ENCODE data around the gene GPR146. TPM values are rescaled to one million over a fixed set of nuclear protein-coding genes. Genes with fewer than 3 reads are reported as not detected.
A peak's percentile ranks its signal among the peaks of the same experiment; 100 is the strongest.

GPR146 gene
- polyA plus RNA-seq, 3 donors: 0.48 to 0.92 (median 0.48) TPM

GRCh38 chr7:1012004-1012715 is 32.2 kb upstream of the GPR146 start:
- peaks cover 51% of the 10 kb centered on the region for H4K20me1 ChIP-seq (ENCODE audit: insufficient read depth, low read length)
- WGBS (ENCODE audit: insufficient coverage): 27% methylated on average over 31 of the region's 32 CpGs

GRCh38 chr7:1012716-1013095 is 31.6 kb upstream of the GPR146 start:
- 71% methylated on average over 30 of the region's 30 CpGs for WGBS (ENCODE audit: insufficient coverage)
- Histone ChIP-seq H3K27ac (ENCODE audit: low read depth in 1 of 2, low read length in 2 of 2) (no peak overlapping the region), H3K27me3 (ENCODE audit: control insufficient read depth in 2 of 2, insufficient read depth in 2 of 2, low read length in 2 of 2) (no peaks in the 10 kb centered on the region), H4K20me1 (ENCODE audit: insufficient read depth, low read length) (peaks cover 56% of the 10 kb centered on the region), H3K79me2 (ENCODE audit: insufficient read depth, low read length) (no peaks in the 10 kb centered on the region), H2AFZ (ENCODE audit: insufficient read depth, low read depth, low read length, poor library complexity, severe bottlenecking) (no peak overlapping the region), H3K4me3 (replicated peaks in 1 of 3; ENCODE audit: low read depth in 2 of 3, low read length in 3 of 3) (no peak overlapping the region), H3K36me3 (replicated peaks in 1 of 2; ENCODE audit: control insufficient read depth in 1 of 2, insufficient read depth in 2 of 2, low read length in 2 of 2) (peaks cover 2 to 24% of the 10 kb centered on the region in 2 donors), H3K9ac (ENCODE audit: insufficient read depth, low read length, poor library complexity, severe bottlenecking) (no peak overlapping the region), H3K4me2 (replicated peaks; ENCODE audit: extremely low read depth, low read length, poor library complexity, severe bottlenecking) (no peak overlapping the region), H3K9me3 (replicated peaks in 1 of 2; ENCODE audit: control insufficient read depth in 1 of 2, insufficient read depth in 1 of 2, low read length in 2 of 2) (no peaks in the 10 kb centered on the region), H3K4me1 (ENCODE audit: control insufficient read depth in 1 of 2, insufficient read depth in 2 of 2, low read length in 2 of 2) (no peaks in the 10 kb centered on the region)
- Mint-ChIP-seq H3K9me3 (peaks cover 2 to 7% (median 4%) of the 10 kb centered on the region in 7 donors), H3K4me1 (peaks cover 3% of the 10 kb centered on the region), H3K27me3 (ENCODE audit: low read depth in 3 of 3) (peaks cover 0 to 7% (median 2%) of the 10 kb centered on the region in 3 donors), H3K4me3 (no peak overlapping the region), H3K27ac (no peak overlapping the region), H3K36me3 (peaks cover 12 to 17% of the 10 kb centered on the region in 2 donors)
- no peak for TF ChIP-seq CTCF (IDR thresholded peaks at IDR 0.05)
- intact Hi-C loops (cut with micrococcal nuclease): no loop called here
- no peak for DNase-seq

More at GRCh38 chr7:1012004-1012715, 32.2 kb upstream of the GPR146 start:
- H3K4me1 Mint-ChIP-seq: peaks cover 3% of the 10 kb centered on the region
- peaks cover 2 to 6% (median 4%) of the 10 kb centered on the region in 7 donors for H3K9me3 Mint-ChIP-seq
- Histone ChIP-seq H3K79me2 (ENCODE audit: insufficient read depth, low read length) (no peaks in the 10 kb centered on the region), H3K4me1 (ENCODE audit: control insufficient read depth in 1 of 2, insufficient read depth in 2 of 2, low read length in 2 of 2) (no peaks in the 10 kb centered on the region), H3K9me3 (replicated peaks in 1 of 2; ENCODE audit: control insufficient read depth in 1 of 2, insufficient read depth in 1 of 2, low read length in 2 of 2) (no peaks in the 10 kb centered on the region), H3K4me3 (replicated peaks in 1 of 3; ENCODE audit: low read depth in 2 of 3, low read length in 3 of 3) (no peak overlapping the region), H3K27ac (ENCODE audit: low read depth in 1 of 2, low read length in 2 of 2) (no peak overlapping the region), H3K9ac (ENCODE audit: insufficient read depth, low read length, poor library complexity, severe bottlenecking) (no peak overlapping the region), H3K36me3 (replicated peaks in 1 of 2; ENCODE audit: control insufficient read depth in 1 of 2, insufficient read depth in 2 of 2, low read length in 2 of 2) (peaks cover 2 to 30% of the 10 kb centered on the region in 2 donors), H2AFZ (ENCODE audit: insufficient read depth, low read depth, low read length, poor library complexity, severe bottlenecking) (no peak overlapping the region), H3K27me3 (ENCODE audit: control insufficient read depth in 2 of 2, insufficient read depth in 2 of 2, low read length in 2 of 2) (no peaks in the 10 kb centered on the region), H3K4me2 (replicated peaks; ENCODE audit: extremely low read depth, low read length, poor library complexity, severe bottlenecking) (no peak overlapping the region)
- intact Hi-C loops (cut with micrococcal nuclease): no loop called here
- H3K27me3 Mint-ChIP-seq (ENCODE audit: low read depth in 3 of 3): peaks cover 0 to 7% (median 2%) of the 10 kb centered on the region in 3 donors
- H3K36me3 Mint-ChIP-seq: peaks cover 12 to 17% of the 10 kb centered on the region in 2 donors
- no peak for DNase-seq
- peak overlapping the region in 1 of 7 donors; percentile 15 for H3K27ac Mint-ChIP-seq
- no peak overlapping the region for H3K4me3 Mint-ChIP-seq
- no peak for TF ChIP-seq CTCF (IDR thresholded peaks at IDR 0.05)

Data from CD14-positive monocyte (primary cell).